GM19372 (cell line): ENCODE data around the gene HNRNPD.
"Not testable (repeated sequence)": the region's sequence is repeated elsewhere in the genome, so short reads cannot be mapped to it uniquely, and the experiment has no call there.

Source experiments
- ATAC-seq: cut with Tn5 transposase; IDR thresholded peaks from one replicate; pipeline ENCODE4 v1.9.1; 2021; ENCODE audit warnings: mild to moderate bottlenecking, low read depth, moderate library complexity; ENCODE audit not compliant: unreplicated experiment

The HNRNPD gene, protein sequence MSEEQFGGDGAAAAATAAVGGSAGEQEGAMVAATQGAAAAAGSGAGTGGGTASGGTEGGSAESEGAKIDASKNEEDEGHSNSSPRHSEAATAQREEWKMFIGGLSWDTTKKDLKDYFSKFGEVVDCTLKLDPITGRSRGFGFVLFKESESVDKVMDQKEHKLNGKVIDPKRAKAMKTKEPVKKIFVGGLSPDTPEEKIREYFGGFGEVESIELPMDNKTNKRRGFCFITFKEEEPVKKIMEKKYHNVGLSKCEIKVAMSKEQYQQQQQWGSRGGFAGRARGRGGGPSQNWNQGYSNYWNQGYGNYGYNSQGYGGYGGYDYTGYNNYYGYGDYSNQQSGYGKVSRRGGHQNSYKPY

DNA sequence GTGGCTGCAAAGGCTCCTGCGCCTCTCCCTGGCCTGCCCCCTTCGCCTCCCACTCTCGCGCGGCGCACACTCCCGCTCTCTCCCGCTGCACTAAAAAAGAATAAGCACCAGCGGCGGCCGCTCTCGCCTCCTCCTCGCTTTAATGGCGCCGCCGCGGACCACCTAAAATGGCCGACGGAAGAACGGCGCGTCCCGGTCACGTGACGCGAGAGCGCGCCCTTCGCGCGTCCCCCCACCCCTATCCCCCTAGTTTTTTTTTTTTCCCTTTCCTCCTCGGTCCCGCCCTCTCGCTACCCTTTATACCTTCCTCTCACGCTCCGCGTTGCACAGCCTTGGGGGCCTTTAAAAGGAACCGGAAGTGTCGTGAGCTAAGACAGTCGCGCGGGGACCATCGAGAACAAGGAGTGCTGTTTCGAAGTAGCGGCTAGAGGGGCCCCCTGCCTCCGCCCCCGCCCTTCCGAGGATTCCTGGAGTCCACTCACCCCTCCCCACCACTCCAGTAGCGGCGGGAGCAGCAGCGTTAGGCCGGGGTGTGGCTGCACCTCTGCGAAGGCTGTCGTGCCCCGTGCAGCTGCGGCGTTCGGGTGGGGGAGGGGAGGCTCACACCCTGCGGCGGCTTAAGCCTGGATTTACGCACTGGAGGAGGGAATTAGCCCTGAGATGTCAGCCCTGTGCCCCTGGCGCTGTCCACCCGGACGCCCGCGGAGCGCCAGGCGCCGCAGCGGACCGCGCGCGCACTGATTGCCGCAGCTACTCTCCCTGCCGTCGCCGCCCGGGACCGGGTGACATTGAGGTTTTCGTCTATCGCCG is at the start of gene HNRNPD:
TSS of gene HNRNPD (minus strand) at position 176 of the 810 bp plus-strand sequence. CDS start 313 bp downstream, outside the sequence.
- ATAC-seq = peak; percentile 91

DNA sequence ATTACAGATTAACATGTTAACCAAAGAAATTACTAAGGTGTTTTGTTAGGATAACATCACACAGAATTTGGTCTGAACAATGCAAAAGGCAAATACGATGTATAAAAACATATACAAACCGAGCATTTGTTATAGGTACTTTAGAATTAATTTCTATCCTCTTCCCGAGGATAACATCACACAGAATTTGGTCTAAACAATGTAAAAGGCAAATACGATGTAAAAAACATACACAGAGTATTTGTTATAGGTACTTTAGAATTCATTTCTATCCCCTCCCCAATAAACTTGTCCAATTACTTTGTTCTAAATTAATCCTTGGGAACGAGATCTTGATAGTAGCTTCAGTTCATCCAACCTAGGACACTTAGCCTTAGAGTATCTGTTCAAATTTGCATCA is 48.8 kb upstream of the HNRNPD start:
- no peak for ATAC-seq

DNA sequence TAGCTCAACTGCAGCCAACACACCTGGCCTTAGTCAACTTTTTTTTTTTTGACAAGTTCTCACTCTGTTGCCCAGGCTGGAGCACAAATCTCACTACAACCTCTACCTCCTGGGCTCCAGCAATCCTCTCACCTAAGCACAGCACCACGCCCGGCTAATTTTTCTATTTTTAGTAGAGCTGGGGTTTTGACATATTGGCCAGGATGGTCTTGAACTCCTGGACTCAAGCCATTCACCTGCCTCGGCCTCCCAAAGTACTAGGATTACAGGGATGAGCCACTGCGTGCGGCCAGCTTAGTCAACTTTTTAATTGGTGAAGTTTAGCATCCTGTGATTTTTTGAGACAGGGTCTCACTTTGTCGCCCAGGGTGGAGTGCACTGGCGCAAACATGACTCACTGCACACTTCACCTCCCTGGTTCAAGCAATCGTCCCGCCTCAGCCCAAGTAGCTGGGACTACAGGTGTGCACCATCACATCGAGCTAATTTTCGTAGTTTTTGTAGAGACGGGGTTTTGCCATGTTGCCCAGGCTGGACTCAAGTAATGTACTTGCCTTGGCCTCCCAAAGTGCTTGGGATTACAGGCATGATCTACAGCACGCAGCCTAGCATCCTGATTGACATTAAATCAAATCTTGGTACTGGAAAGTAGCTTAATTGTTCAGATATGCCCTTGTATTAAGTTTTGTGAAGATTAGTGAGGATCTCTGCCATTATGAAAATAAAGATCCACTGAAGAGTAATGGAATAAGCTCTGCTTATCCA is 48.2 kb upstream of the HNRNPD start:
- ATAC-seq = no peak

DNA sequence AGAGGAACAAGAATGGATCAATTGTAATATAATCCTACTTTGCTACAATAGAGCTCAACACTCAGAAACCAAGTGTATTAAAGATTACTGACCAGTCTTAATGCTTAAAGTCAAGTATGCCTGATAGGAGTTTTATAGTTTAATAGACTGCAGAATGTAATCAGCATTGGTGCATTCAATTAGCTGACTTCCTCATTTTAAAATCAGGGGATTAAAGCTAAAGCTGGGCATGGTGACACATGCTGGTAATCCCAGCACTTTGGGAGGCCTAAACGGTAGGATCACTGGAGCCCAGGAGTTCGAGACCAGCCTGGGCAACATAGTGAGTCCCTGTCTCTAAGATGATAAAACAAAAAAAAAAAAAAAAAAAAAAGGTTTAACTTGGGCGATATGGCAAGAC is 45.7 kb upstream of the HNRNPD start:
- no peak for ATAC-seq

DNA sequence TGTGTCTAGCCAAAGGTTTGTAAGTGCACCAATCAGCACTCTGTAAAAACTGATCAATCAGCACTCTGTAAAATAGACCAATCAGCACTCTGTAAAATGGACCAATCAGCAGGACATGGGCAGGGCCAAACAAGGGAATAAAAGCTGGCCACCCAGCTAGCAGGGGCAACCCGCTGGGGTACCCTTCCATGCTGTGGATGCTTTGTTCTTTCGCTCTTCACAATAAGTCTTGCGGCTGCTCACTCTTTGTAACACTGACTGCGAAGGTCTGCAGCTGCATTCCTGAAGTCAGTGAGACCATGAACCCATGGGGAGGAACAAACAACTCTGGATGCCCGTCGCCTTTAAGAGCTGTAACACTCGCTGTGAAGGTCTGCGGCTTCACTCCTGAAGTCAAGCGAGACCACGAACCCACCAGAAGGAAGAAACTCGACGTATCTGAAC is 42.2 kb upstream of the HNRNPD start:
- ATAC-seq = no peak

DNA sequence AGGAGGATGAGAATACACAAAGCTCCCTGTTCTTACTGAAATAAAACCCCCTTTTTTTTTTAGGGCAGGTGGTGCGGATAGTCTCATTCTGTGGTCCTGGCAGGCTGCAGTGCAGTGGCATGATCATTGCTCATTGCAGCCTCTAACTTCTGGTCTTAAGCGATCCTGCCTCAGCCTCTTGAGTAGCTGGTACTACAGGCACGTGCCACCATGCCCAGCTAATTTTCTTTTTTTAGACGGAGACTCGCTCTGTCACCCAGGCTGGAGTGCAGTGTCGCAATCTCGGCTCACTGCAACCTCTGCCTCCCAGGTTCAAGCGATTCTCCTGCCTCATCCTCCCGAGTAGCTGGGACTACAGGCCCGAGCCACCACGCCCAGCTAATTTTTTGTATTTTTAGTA is 41.3 kb upstream of the HNRNPD start:
- ATAC-seq = not testable (repeated sequence)

DNA sequence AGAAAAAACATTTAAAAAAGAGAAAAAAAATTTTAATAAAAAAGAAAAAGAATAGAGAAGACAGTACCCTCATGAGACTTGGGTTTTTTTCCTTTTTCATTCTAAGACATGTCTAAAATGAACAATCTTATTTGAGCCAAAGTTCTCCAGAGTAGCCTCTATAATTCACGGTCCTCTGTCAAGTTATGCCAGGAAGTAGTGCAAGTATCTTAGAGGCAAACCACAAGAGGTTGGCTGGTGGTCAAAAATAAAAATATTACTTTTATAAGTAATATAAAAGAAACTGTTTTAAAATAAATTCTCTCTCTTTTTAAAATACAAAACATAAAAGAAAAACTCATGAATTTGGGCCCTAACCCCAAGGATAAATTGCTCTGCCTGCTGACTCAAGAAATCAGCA is 29.9 kb upstream of the HNRNPD start:
- ATAC-seq = no peak

DNA sequence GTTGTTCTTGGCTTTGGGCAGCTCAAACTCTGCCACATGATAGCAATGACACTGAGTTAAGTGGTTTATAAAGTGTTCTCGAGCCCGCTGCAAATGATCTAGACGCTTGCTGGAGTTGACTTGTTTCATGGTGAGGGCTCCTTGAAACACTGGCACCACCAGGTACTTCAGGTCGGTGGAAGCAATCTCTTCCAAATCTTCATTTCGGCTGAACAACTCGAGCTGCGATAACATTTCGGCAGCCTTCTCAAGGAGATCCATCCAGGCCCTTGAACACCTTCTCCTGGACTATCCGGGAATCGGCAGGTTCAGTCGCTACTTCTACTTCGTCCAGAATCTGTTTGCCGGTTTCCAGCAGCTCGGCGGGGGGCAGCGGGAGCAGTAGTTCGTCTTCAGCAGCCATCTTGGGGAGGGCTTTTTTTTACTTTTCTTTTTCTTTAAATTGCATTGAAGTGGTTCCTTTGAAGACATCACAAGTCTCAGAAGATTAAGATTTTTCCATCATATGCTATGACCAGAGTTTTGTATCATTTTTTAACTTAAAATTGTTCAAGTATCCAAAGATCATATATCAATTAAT is 28.5 kb upstream of the HNRNPD start:
- ATAC-seq = no peak

DNA sequence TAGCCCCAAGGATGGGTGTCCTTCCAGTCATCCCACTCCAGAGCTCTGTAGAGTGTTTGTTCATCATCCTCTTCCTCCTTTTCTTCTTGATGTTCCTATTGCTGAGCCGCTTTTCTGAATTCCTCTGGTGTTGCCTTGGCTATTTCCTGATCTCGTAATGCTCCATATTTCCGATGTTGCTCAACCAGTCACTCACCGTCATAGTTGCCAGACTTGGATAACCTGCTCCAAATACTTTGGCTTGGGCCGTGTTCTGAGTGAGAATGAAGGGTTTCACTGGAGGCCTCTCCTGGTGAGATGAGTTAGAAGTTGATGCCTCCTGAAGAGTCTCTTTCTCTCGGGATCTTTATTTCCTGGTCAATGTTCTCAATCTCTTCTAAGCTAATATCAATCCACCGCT is 27.8 kb upstream of the HNRNPD start:
- no peak for ATAC-seq

DNA sequence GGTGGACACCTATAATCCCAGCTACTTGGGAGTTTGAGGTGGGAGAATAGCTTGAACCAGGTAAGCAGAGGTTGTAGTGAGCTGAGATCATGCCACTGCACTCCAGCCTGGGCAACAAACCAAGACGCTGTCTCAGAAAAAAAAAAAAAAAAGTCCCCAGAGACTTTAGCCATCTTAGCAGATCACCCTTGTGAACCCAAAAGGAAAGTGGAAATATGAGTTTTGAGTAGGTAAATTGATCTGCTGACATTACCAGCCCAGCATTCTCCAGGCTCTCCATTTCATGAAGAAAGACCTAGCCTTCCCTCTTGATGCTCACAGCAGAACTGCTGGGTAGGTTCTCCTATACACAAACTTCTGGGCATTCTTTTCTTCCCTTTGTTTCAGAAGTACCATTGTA is 24.5 kb upstream of the HNRNPD start:
- no peak for ATAC-seq

DNA sequence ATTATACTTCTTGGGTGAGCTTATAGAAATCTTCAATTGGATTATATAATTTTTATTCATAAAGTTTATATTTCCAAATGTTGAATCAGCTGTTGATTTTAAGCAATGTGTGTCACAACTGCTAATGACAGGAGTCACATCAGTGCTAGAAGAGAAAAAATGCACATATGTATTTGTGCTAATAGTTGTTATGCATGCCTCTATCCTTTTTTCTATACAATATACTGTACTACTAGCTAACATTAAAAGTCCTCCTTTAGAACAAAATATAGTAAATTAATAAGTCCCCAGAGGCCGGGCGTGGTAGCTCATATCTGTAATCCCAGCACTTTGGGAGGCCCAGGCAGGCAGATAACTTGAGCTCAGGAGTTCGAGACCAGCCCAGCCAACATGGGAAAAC is 23.7 kb upstream of the HNRNPD start:
- ATAC-seq = no peak

DNA sequence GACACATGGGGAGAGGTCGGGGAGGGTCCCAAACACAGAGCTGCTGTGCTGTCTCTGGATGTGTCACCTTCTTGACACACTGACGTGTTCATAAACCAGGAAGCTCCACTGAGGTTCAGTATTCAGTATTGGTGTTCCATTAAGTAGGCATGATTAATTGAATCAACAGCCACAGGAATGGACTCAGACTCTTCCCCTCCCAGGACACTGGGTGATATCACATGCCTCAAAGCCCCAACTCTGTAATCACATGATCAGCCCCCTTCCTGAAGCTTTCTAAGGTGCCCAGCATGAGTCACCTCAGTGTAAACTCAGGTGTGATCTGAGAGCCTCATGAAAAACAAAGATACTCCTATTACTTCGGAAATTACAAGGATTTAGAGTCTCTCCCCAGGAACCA is 21.1 kb upstream of the HNRNPD start:
- no peak for ATAC-seq

DNA sequence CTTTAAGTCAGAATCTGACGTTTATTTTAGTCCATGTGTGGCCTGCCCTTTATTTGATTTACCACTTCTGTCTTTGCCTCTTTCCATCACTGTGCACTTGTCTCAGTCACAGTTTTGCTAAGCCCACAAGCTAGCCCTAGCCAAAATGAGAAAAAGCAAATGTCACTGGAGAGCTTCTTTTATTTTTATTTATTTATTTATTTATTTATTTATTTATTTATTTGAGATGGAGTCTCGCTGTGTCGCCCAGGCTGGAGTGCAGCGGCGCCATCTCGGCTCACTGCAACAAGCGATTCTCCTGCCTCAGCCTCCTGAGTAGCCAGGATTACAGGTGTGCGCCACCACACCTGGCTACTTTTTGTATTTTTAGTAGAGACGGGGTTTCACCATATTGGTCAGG is 16.3 kb upstream of the HNRNPD start:
- not testable (repeated sequence) for ATAC-seq

DNA sequence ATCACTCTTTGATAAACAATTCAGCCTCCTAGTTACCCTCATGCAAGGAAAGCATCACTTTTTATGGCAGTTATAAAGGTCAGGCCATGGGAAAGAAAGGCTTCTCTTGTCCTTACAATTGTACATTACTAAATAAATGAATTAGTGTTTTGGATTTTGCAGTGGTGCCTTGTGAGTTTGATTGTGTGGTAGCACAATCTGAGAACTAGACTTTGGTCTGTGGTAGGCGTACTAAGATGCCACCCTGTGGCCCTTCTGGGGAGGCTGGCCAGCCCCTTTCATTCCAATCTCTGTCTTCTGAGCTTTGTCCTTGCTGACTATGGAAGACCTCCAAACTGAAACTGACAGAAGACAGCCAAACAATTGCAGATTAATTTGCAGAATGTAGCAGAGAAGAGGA is 14.6 kb upstream of the HNRNPD start:
- ATAC-seq = no peak

DNA sequence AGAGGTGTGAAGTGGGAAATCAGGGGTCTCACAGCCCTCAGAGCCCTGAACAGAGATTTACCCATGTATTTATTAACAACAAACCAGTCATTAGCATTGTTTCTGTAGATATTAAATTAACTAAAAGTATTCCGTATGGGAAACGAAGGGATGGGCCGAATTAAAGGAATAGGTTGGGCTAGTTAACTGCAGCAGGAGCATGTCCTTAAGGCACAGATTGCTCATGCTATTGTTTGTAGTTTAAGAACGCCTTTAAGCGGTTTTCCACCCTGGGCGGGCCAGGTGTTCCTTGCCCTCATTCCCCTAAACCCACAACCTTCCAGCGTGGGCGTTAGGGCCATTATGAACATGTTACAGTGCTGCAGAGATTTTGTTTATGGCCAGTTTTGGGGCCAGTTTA is 12.5 kb upstream of the HNRNPD start:
- ATAC-seq = not testable (repeated sequence)

DNA sequence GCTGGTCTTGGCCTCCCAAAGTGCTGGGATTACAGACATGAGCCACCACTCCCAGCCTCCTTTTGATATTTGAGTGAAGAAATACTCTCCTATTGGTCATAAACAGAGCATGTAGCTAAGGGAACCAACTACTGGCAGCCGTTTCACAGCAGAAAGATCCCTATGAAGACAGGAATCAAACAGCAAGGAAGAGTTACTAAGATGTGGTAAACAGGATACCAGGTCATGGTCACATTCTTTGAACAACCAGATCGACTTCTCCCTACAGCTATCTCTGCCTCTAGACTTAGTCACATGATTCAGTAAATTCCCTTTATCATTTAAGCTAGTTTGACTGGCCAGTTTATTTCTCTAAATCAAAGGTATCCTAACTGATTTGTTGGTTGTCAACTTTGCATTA is 9.0 kb upstream of the HNRNPD start:
- ATAC-seq = no peak

DNA sequence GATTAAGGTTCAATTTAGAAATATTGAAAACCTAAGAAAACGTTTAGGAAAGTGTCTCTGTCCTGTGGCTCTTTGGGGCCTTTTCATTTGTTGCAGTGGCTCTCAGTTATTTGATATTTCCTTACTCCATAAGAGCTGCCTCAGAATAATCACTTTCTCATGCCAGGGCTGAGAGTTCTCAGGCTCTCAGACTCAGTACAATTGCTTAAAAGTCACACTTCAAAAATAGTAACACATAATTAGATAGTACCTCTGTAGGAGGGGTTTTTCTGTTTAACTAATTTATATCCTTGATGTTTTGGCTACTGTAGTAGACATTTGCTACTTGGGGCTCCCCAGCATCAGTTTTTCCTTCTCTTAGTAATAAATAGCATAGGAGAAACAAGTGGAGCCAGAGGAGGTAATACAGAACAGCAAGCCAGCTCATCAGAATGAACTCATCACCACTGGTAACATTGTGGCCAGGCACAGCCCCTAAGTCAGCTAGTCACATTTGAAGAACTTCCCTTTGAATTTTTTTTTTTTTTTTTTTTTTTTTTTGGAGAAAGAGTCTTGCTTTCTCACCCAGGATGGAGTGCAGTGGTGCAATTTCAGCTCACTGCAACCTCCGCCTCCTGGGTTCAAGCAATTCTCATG is 8.0 kb upstream of the HNRNPD start:
- no peak for ATAC-seq

DNA sequence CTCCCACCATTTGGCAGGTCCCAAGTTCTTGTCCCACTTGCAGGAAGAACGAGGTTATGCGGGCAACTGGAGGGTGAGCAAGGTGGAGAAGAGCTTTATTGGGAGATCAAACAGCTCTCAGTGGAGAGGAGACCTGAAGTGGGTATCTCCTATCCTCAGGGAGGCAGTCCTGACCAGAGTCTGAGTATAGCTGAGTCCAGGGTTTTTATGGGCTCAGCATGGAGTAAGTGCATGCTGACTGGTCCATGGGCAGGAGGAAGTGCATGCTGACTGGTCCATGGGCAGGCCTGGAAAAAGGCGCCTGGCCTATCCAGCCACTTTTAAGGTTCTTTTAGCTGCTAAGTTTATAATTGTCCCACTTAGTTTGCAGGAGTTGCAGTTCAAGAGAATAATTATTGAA is 7.4 kb upstream of the HNRNPD start:
- no peak for ATAC-seq

DNA sequence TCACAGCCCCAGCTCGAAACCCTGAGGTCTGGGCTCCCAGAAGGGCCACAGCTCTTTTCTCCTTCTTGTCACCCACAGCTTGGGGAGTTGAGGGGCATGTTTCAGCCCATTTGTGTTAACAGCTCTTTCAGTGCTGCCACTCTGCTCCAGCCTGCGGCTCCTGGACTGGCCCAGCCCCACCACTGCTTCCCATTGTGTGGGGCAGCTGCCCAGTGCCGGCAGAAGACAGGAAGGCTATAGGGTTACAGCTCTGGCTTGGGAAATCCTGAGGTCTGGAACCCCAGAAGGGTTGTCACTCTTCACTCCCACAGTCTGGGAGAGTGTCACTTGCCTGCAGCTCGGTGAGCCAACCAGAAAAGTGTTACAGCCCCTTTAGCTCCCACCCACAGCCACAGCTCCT is 7.0 kb upstream of the HNRNPD start:
- ATAC-seq = no peak

DNA sequence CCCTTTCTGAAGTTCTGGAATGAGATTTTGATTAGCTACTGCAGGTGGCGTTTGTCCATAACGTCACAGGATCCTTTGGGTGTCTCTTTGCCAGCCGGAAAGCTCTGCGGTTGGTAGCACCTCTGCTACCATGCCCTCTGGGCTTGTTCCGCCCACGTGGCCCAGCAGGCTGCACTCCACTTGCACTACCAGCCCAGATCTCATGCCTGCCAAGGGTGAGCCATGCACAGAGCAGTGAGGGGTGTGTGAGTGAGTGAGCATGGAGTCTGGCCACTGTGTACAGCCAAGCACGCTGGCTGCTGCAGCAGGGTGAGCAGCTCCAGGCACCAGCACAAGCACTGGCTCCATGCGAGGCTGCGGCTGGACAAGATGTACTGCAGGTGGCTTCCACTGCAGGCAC is 6.6 kb upstream of the HNRNPD start:
- no peak for ATAC-seq
